HG02870 (cell line): ENCODE data around the gene CETP.
"Not testable (repeated sequence)": the region's sequence is repeated elsewhere in the genome, so short reads cannot be mapped to it uniquely, and the experiment has no call there.

ENCODE experiments used
- ATAC-seq: cut with Tn5 transposase; IDR thresholded peaks from one replicate; pipeline ENCODE4 v1.9.1; 2021; ENCODE audit warnings: mild to moderate bottlenecking, moderate library complexity; ENCODE audit not compliant: unreplicated experiment

CETP gene

DNA sequence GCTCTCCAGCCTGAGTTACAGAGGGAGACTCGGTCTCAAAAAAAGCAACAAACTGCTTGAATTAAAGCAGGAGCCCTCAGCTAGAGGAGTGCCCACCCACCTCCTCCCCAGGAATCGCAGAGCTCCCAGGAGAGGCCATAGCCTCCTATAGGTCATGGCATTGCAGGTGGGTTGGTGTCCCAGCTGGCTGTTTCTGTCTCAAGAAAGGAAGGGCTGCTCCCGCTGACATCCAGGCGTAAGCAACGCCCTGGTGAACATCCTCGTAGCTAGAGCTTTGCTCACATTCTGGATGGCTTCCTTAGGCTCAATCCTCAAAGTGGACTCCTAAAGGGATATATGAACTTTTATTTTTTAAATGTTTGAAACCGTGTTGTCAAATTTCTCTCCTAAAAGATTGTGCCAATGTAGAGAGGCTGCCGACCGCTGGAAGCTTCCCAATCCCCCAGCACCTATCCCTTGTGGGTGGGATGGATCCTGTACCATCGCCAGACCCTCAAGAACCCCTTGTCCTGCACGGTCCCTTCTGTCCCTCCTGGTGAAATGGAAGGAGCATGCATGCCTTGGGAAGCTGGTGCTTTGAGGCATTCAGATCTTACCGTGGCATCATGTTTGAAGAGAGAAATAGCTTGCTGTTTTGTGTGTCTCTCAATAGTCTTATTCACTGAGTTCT is 33.5 kb downstream of the CETP start:
- no peak for ATAC-seq

DNA sequence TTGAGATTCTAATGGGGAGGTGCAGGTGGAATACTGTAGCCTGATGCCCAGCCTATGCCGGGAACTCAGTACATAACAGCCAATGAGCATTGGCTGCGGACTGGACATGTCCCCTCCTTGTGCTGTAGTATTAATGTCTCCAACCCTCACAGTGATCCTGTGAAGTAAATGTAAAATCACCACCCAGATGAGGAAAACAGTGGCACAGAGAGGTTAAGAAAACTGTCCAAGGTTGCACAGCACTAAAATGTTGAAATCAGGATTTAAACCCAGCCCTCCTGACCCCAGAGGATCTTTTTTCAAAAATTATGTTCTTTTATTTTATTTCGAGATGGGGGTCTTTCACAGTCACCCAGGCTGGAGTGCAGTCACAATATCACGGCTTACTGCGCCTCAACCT is 35.5 kb downstream of the CETP start:
- no peak for ATAC-seq

DNA sequence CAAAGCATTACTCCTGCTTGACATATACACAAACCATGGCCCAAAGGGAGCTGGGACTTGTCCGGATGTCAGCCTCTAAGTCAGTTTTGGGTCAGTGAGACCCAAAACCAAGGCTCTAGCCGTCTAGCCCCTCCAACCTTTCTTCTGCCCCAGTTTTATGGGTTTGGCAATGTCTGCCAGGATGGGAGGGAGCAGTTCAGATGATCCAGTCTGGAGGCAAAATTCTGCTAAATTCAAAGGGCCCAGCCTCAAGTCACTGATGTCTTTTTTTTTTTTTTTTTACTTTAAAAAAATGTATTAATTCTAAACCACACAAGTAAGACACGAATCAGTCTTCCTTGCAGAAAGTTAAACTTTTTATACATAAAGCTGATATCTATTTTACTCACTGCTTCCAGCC is 36.2 kb downstream of the CETP start:
- ATAC-seq: no peak

DNA sequence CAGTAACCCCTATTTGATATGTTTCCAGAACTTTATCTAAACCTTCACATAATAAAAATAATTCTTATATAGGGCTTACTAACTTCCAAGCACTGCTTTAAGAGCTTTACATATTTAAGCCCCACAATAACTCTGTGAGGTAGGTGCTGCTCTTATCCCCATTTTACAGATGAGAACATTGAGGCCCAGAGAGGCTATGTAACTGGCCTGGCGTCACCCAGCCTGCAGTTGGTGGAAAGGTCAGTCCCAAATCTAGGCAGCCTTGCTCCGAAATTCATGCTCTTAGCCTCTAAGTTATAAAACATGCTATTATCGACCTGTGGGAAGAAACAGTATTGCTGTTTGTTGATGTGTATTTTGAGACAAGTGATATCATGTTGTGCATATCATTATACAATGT is 36.6 kb downstream of the CETP start:
- no peak for ATAC-seq

DNA sequence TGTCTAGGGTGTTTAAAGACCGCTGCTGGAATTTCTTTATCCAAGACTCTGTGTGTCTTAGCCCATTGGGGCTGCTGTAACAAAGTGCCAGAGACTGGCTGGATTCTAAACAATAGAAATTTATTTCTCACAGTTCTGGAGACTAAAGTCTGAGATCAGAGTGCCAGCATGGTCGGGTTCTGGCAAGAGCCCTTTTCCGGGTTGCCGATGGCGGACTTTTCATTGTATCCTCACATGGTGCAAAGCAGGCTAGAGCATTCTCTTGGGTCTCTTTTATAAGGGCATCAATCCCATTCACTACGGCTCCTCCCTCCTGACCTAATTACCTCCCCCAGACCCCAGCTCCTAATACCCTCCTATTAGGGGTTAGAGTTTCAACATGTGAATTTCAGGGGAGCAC is 37.1 kb downstream of the CETP start:
- no peak for ATAC-seq

DNA sequence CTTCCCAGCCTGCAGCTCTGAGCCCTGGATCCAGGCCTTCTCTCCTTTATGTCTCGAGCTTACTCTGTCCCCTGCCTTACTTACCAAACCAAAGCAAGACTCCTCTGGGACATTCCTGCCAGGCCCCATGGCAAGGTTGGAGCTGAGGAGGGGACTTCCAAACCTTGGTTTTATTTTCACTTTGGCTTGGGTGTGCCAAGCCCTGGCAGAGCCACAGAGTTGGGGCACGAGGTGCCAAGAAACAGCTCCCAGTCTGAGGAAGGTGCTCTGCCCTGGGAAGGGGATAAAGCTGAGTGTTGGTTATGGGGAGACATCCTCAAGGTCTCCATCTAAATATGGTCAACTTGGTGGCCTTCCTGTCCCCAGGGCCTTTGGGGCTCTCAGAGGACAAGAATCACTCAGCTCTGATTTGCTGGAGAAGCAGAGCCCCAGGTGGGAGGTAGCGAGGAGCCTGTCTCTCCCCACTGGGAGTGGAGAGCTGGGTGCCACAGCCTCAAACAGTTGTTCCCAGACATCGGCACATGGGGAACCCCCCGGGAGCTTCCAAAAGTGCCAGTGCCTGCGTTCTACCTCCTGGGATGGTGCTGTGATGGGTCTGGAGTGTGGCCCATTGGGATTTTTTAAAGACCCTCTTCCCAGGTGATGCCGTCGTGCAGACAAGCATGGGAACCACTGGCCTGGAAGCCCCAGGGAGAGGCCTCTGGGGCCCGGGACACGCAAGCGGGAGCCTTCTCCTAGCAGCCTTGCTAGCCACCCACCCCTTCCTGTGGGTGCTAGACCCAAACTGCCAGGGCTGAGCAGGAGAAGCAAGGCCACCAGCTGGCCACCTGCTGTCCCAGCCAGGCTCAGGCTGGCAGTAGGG is 37.9 kb downstream of the CETP start:
- ATAC-seq: no peak

DNA sequence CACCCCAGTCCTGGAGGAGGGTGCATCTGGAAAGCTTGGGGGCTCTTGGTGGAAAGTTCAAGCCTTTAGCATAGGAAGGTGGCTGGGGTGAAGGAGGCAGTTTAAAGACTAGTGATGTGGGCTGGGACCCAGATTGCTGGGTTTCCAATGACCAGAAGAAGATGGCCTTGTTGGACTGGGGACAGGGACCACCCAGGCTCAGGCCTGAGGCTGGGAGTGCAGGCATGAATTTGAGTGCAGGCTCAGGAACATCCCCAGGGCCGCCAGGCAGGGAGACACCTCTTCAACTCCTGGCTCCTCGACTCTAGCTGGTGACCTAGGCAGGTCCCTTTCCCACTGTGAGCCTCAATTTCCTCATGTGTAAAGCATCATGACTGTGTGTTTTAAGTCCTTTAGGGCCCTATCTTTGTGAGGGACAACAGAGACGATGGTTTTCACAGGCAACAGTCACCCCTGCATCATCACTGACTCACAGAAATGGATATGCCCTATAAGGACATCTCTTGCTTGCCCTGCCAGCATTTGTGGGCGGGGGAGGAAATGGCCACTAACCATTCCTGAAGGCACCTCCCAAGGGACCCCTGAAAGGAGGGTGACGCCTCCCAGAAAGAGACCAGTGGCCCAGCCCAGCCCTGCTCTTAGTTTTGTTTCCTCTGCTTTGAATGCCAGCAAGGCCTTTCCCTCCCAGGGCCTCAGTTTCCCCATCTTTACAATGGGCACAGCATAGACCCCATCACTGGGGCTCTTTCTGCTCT is 38.7 kb downstream of the CETP start:
- ATAC-seq: no peak

DNA sequence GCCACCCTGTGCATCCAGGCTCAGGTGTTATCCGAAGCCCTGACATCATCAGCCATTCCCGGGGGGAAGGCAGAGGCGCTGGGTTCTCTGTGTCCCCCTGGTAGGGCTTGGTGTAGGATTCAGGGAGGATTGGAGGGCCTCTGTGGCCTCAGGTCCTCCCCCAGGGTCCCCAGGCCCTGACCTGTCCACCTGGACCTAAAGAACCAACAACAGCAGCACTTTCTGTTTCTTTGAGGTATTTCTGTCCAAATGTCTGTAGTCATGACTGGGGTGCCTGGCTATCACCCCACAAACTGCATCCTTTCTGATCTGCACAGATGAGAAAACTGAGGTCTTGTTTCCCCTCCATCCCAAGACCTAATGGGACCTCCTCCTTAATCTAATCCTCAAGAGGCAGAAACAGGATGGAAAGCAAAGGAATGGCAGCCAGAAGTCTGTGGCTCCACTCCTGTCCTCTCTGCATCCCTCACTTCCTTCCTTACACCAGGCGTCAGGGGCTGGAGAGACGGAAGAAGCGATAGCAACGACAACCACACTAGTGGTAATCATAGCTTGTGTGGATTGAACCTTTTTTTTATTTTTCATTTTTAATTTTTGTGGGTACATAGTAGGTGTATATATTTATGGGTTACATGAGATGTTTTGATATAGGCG is 39.4 kb downstream of the CETP start:
- no peak for ATAC-seq

DNA sequence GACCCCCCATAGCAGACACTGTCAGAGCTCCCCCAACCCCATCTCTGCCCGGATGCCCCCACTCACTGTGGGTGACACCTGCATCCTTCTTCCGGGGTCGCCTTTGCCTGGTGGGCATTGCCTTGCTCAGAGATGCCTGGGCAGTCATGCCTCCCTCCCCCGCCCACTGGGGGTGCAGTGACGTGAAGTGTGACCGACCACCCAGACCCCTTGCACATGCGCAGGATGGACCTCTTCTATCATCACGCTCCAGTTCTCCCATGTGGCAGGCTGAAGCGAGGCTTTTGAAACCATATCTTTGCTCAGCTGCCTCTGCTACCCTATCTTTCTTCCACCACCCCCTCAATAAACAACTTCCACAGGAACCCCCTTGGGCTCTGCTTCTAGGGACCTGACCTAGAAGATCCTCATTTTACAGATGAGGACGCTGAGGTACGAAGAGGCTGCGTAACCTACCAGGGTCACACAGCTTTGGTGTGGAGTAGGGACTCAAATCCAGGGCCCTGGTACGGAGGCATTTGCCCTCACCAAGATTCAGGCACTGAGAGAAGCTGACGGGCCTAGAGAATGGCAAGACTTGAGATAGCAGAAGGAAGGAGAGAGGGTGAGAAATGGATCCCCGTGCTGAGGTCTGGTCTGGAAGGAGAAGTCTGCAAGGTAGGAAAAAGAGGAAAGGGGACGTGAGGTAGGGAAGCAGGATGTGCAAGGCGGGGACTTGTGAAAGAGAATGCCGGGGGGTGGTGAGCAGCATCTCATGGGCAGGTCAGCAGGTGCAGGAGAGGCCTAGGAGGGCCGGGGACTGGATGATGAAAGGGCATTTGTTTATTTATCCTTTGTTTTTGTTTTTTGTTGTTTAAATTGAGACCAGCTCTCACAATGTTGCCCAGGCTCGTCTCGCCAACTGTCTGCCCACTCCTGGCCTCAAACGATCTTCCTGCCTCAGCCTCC is 42.0 kb downstream of the CETP start:
- ATAC-seq: no peak

DNA sequence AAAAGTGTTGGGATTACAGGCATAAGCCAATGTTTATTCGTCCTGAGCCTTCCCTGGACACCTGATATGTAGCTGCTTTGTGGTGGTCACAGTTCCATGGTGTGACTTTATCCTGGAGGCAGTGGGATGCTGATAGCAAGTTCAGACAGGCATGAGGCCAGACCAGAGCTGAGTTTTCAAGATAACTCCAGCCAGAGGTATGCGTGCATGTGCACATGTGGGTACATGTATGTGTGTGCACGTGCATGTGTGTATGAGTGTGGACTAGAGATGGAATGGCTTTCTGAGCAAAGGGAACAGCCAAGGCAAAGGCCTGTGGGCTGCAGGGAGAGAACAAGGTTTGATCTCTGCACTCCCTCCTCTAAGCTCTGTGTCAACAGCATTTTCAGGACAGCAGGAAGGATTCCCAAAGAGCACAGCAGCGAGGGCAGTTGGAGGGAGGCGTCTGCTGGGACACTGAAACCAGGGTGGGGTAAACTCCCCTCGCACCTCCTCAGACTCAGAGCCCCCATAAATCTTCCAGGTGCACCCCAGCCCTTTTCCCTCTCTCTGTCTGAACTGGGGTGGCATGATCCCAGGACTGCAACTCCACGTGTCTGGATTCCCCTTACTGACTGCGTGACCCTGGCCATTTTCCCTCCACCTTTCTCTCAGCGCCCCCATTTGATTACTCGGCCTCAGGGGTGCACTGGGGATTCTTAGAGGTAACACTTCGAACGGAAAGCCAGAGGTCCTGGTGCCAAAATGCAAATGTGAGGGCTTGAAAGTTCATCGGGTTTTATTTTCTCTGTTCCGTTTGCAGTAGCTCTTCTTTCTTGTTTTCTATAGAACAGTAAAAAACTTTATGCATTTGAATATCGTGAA is 42.9 kb downstream of the CETP start:
- ATAC-seq: no peak

DNA sequence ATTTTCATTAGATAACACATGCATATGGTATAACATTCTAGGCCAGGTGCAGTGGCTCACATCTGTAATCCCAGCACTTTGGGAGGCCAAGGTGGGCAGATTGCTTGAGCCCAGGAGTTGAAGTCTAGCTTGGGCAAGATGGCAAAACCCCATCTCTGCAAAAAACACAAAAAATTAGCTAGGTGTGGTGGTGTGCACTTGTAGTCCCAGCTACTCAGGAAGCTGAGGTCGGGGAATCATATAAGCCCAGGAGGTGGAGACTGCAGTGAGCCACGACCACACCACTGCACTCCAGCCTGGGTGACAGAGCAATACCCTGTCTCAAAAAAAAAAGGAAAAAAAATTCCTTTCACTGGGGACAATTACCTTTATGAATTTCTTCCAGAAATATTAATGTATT is 43.8 kb downstream of the CETP start:
- ATAC-seq: not testable (repeated sequence)

DNA sequence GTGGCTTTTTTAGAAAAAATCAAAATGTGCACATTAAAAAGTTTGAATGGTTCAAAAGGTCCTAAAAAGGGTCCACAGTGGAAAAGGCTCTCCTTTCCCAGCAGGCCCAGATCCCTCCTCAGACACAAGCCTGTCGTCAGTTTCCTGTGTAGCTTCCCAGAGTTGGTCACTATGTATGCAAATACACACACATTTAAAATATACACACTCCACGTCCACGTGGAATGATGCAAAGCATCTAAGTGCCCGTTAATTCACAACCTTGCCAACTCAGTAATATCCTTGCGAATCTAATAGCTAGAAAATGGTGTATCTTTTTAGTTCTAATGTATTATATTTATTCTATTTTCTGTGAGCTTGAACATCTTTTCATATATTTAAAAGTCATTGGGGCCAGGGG is 45.3 kb downstream of the CETP start:
- no peak for ATAC-seq

DNA sequence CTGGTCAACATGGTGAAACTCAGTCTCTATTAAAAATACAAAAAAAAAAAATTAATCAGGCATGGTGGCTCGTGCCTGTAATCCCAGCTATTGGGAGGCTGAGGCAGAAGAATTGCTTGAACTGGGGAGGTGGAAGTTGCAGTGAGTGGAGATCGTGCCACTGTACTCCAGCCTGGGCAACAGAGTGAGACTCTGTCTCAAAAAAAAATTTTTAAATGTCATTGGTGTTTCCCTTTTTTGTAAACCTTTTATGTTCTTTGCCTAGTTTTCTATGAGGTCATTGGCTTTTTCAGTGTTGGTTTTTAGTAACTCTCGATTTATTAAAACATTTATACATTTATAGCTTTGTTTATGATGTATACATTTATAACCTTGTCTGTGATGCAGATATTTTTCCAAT is 45.8 kb downstream of the CETP start:
- ATAC-seq: no peak

DNA sequence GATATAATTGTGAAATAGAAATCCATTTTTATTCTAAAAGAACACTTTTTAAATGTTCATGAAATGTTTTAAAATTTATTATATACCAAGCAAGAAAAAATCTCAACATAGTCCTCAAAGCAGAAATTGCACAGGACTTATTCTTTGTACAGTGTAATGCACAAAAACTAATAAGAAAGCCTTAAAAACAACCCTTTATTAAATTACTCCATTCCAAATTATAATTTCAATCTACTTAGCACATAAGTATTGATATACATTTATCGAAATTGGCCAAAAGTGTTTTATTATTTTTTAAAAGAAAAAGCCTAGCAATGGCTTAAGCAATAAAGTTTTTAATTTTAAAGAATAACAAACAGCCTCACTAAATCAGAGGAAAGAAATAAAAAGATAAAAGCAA is 46.7 kb downstream of the CETP start:
- ATAC-seq: no peak

DNA sequence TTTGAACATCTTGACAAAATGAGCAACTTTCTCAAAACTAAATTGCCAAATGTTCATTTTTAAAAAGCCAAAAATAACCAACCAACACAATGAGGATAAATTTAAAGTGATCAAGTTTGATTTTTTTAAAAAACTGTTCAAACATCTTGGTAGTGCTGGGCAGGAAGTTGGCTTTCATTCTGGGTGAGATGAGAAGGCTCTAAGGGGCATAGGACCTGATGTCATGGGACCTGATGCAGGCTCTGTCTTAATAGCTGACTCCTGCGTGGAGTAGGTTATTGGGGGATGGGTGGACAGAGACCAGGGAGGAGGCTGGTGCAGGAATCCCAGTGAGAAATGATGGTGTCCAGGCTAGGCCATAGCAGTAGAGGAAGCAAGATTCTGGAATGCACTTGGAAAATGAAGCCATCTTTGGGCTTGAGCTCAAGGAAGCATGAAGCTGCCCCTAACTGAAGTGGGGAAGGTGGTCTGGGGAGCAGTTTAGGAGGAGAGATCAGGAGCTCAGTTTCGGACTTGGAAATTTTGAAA is 48.0 kb downstream of the CETP start:
- ATAC-seq: no peak

DNA sequence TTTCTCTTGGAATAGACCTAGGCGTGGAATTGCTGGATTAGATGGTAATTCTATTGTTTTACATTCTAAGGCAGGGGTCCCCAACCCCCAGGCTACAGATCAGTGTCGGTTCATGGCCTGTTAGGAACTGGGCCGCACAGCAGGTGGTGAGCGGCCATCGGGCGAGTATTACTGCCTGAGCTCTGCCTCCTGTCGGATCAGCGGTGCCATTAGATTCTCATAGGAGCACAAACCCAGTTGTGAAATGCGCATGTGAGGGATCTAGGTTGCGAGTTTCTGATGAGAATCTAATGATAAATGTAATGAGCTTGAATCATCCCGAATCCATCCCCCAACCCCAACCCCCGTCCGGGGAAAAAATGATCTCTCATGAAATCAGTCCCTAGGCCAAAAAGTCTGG is 50.6 kb downstream of the CETP start:
- ATAC-seq: no peak

DNA sequence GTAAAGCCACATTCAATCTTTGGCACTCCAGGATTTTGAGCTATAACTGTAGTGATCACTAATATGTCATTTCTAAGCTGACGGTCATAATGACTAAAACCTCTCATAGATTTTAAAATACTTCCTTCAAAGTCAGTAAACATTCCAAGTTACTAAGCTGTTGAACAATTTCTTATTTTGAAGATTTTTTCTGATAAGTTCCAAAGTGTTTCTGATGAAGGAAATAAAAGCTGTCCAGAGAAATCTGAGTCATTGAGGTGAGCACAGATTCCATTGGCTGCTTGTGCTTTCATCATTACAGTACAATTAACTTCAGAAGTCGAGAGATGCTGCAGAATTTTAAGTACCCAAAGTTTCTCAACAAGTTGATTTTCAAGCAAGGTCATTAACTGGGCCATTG is 51.5 kb downstream of the CETP start:
- ATAC-seq: no peak

DNA sequence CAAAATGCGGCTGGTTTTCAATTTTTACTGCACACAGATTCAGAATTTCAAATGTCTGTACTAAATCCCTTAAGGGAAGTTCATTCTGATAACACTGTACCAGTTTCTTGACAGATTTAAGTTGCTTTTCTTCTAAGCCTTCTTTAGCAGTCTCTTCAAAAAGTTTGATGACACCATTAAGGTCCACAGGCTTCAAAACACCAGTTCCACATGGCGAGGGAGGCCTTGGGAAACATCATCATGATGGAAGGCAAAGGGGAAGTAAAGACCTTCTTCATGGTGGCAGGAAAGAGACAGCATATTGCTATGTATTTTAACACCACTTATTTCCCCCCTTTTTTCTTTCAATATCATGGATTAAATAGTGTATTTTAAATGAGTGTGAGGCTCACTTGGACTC is 52.2 kb downstream of the CETP start:
- ATAC-seq: no peak

DNA sequence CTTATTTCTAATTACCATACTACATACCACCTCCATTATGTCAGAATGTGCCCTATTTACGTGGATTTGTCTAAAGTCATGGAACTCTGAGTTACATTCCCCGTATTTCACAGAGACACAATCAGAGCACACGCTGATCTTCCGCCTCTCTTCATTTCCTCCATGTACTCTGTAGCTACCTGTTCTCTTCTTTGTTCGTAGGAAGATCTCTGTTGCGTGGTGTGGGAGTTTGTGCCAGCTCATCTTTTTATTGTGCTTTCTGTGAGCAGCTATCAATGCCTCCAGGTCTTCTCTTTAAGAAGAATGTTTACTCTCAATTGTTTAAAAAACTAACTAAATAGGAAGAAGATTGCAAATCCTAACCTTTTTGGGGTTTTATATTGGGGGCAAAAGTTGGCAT is 54.6 kb downstream of the CETP start:
- no peak for ATAC-seq
